Activated gamma-delta T cell (primary cell): ENCODE results near the gene RGS7.

Source experiments
- DNase-seq: peaks from one replicate; lab custom pipeline; 2025; lab: John Stamatoyannopoulos, UW

RGS7 gene

DNA sequence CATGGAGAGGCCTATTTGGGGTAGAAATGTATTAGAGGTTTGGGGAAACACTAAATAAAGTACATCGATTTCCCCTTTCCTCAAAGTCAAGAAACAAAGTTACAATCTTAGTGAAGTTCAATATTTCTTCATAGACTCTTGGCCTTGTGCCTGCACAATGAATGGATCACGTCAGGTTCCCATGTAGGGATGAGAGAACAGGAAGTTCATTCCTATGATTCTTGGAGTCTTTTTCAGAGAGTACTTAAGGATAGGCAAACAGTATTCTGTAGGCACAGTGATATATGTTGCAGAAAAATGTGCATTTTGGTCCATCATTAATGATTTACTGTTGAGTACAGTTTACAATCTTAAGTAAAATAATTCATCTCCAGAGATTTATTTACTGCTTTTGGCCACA, 275.5 kb downstream of the RGS7 start:
- DNase-seq = no peak

DNA sequence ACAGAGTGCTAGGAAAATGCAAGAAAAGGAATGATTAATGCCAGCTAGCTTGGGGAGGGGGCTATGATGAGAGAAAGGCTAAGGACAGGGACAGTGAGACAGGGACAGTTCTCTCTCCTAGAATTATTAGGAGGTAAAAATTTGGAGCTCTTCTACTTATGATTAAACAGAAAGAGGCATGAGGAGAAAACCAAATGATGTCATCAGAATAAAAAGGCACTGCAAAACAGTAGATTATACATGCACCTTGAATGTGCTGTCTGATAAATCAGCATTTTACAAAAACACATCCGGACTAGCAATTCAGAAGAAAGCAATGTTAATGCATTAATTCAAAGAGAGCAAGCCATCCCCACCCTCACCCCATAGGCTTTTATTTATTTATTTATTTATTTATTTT, 277.5 kb downstream of the RGS7 start:
- no peak for DNase-seq

DNA sequence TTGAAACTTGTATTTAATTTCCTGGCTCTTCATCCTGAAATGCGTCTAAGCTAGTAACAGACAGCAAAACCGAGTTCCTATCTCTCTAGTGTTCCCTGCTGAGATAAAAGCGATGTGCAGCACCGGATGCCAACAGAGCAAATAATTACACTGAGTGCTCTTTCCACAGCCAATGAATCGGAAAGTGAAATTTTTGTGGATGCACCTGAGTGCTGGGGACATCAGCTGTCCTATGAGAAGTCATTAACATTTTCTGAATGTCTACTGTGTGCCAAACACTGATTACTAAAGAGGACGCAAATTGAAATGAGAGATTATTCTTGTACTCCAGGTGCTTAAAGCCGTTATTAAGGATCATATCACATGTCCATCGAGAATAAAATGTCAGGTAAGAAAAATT, 278.0 kb downstream of the RGS7 start:
- no peak for DNase-seq

DNA sequence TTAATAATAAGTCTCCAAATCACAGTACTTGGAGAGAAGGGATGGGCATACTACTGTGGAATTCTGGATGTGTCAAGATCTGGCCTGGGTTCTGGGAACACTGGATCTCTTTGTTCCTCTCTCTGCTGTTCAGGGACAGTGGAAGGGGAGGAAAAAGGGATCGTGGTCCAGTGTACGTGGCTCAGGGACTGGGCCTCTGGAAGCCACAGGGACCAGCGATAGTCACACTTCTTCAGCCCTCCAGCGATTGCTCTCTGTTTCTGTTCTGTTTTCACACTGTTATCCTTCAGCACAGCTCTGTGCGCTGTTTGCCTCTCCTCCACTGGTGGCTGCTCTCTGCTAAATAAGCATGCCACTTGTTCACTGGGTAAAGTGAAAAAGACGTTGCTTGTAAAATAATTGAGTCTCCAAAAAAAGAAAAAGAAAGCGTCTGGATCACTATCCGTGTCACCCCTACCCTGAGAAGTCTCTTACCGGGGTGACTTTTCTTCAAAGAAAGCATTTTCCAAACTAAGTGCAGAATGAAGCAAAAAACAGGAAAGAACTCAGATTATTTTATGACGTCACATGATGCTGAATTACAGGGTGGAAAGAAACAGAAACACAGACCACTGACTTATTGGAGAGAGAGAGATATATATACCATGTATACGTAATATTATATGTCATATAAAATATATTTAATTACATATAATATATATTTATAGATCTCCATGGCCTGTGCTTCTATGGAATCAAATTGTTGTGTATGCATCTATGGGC, 279.4 kb downstream of the RGS7 start:
- no peak for DNase-seq

DNA sequence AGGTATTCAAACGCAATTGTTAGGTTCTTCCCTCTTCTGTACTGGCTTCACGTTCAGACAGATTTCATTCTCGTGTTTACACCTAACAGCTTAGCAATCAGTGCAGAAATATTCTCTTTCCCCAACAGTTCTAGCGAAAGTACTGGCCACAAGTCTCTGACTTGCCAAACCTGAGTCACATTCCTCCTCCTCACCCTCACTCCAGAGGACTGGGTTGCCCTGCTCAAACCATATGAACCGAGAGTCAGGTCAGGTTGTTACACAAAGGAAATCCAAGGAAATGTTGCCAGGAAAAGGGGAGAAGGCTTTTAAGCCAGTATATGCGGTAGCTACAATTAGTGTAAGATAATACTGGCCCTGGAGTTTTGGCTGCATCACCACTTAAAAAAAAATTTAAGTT, 282.5 kb downstream of the RGS7 start:
- no peak for DNase-seq

DNA sequence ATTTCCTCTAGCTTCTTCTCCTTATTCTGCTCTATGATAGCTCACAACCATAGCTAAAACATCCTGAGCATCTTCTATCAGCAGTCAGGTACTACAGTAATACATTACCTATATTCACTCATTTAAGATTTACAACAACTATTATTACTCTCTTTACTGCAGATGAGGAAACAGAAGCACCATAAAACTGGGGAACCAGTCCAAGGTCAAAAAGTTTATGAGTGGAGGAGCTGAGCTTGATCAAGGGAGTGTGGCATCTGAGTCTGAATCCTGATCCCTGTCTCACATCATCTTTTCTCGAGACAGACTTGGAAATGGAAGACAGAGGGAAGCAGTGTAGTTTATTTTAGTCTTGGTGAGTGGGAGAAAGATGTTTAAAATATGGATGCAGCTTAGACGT, 288.6 kb downstream of the RGS7 start:
- DNase-seq = no peak

DNA sequence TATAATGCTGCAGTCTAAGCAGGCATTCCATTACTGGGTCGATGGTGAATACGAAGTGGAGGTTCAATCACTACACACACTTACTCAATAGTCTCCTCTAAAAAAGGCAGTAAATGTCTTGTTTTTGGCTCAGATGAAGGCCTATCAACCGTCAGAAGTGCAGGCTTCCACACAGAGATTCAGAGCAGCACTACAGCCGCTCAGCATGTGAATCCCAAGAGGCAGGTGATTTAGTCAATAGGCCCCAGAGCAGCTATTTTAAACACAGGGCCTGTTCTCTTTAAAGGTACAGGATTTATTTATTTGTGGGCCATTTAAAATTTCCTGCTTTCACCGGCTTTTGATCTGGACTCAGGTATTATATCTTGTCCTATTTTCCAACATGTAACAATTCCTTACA, 293.7 kb downstream of the RGS7 start:
- no peak for DNase-seq

DNA sequence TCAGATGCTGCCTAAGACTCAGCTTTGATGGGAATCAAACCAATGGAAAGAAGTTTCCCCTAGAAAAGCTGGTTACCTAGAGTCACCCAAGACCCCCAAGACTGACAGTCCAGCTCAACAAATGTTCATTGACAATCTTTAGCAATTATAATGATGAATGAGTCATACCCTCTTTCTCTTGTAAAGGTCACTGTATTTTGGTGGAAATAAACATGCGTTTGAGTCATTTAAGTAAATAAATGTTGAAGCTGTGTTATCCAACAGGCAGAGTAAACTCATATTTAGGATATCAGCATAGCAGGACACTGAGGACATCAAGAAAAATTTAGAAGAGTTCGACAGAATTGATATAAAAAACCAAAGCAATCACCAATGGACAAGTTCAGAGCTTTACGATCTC, 295.9 kb downstream of the RGS7 start:
- no peak for DNase-seq

DNA sequence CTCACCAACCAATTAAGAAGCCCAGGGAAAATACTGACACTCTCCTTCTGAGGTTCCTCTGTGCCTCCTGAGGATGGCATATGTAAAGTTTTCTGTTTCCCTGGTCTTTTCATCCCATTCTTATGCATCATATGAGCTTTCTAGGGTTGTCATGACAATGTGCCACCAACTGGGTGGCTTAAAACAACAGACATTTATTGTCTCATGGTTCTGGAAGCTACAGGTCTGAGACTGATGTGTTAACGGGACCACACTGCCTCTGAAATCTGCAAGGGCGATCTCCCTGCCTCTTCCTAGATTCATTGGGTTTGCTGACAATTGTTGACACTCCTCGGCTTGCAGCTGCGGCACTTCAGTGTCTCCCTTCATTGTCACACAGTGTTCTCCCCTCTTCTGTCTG, 308.4 kb downstream of the RGS7 start:
- no peak for DNase-seq

DNA sequence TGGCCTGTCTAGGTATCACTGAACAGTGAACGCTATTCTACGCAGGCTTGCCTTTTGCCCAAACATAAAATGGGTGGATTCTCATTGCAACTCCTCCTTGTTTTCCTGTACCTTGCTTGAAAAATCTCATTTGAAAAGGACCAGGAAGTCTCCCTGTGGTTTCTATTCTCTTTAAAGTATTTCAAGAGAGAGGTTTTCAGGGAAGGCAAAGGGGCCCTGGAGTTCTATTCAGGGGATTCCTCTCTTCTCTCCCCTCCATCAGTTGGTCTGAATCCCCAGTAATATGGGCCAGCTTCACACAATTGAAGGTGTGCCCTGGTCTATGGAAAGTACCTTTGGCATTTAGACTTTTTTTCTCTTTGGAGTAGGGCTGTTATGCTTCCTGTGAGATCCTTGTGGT, 311.3 kb downstream of the RGS7 start:
- no peak for DNase-seq

DNA sequence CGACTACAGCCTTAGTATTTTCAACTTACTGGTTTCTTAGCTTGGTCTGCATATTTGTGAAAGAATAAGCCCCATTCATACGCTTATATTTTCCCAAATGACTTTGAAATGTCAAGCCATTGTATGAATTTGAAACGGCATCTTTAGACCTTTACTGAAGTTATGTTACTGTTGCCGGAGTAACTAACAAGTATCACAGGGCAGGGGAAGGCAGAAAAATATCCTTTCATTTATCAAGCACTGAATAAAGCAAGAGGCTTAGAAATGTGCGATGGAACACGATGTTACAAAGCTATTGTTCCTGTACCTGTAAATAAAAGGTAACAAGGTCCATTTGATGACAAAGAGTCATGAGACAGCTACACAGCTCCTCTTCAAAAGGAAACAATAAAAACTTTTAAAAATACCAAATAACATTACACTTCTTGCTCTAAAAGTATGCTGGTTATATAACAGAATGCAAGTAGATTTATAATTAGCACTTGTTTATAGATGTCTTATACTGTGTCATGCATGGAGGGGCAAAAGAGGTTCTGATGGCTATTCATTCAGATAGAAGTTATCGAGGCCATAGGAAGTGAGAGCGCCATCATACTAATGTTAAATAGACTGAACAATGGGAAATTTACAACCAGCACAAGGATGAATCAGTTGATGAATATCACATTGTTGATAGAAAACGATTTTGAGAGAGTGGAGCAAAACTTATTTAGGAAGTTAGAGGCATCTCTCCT, 322.6 kb downstream of the RGS7 start:
- no peak for DNase-seq

DNA sequence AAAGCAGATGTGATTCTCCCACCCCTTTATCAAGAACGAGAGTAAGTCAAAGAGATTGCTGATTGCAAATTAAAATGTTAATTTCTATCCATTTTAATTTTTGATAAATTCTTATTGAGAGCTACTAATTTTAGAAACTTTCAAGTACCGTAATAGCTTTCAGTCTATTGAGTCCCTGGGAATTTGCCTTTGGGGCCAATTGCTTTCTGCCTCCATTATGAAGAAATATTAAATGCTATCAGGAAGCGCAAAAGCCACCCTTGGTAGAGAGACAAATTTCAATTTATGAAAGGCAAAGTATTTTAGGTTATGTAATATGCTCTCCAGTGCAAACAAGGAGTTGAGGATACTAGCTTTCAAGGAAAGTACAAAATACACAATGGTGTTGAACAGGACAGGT, 332.2 kb downstream of the RGS7 start:
- no peak for DNase-seq

DNA sequence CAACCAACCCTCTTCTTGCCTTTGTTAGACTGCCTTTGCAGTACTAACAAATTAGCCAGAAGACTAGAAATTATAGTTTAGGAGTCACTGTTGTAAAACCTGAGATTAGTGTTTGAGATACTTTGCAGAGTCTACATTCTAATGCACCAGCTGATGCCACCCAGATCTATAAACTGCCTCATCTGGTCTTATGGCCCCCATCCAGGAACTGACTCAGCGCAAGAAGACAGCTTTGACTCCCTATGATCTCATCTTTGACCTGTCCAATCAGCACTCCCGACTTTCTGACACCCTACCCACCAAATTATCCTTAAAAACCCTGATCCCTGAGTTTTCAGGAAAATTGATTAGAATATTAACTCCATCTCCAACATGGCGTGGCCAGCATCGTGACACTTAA, 334.6 kb downstream of the RGS7 start:
- no peak for DNase-seq

DNA sequence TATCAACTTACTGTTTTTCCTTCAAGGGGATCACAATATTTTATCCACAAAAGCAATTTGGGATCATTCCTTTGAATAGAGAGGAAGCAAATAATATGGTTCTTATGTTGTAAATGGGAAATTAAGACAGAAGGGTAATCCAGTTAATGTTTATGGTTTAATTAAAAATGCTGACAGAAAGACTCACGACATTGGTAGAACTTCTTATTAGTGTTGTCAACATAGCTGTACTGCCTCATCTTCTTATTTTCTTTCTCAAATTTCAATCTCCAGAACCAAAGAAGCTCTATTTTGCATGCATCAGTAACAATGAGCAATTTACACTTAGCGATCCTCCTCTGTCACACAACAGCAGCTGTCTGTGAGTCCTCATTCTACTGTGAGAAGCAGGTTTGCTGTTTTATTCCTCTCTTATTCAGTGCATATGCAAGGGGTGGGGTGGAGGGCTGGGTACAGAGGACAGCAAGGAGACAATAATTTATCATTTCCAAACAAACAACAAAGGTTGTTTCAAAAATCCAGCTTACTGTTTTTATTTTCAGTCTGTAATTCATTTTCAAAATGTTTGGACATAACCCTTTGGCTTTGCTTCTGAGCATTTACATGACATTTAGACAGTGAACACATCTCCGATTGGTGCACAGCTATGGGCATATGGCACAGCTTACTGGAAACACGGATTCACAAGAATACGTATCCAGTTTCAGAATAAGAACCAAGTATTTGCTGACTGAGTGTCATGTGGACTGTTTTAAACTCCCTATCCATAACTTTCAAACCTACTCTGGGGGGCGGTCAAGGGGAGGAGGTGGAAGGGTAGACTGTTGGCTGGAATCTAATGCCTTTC, 335.9 kb downstream of the RGS7 start:
- DNase-seq = no peak

DNA sequence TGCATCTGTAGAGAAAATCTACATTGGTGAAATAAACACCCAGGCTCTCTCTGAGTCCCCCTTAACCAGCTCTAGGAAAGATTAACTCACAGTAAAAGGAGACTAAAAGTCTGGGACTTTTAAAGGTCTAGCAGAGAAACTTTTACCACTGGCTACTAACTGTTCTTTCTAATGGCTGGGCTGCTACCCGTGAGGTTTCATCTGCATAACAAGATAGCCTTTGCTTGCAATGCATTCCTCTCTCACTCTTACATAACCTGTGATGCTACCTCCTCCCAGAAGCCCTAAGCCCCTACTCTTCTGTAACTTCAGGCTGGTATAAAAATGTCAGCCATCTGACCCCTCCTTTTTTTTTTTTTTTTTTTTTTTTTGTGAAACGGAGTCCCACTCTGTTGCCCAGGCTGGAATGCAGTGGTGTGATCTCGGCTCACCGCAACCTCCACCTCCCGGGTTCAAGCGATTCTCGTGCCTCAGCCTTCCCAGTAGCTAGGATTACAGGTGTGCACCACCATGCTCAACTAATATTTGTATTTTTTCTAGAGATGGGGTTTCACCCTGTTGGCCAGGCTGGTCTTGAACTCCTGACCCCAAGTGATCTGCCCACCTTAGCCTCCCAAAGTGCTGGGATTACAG, 344.2 kb downstream of the RGS7 start:
- no peak for DNase-seq

DNA sequence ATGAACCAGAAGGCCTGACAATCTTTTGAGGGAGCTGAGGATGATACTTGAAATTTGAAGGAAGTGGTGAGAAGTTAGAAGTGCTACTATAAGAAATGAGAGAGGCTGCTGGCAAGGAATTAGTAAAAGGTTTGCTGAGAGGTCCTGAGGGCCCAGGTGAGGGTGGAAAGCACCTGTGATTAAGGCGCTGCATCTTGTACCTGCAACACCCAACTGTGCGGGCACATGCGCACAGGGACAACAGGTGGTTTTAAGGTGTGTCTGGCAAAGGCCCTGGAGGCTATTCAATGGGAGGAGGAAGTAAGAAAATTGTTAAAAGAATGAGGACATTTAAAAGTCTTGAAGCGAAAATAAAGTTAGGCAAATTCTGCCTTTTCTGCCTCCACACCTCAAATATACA, 349.3 kb downstream of the RGS7 start:
- DNase-seq = no peak

DNA sequence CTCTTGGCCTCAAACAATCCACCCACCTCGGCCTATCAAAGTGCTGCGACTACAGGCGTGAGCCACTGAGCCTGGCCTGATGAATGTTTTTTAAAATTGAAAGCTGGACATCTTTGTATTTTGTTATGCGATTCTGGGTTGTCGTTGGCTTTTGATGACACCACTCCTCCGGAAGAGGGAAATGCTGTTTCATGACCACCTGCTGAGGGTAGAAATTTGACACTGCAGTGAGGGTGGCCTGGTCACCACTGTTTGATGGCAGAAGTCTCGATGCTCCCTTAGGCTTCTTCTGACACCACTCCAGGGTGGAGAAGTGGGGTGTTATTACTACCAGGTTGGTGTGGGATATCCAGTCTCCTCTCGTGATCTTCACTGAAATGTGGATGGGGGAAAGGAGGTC, 357.2 kb downstream of the RGS7 start:
- DNase-seq = no peak

DNA sequence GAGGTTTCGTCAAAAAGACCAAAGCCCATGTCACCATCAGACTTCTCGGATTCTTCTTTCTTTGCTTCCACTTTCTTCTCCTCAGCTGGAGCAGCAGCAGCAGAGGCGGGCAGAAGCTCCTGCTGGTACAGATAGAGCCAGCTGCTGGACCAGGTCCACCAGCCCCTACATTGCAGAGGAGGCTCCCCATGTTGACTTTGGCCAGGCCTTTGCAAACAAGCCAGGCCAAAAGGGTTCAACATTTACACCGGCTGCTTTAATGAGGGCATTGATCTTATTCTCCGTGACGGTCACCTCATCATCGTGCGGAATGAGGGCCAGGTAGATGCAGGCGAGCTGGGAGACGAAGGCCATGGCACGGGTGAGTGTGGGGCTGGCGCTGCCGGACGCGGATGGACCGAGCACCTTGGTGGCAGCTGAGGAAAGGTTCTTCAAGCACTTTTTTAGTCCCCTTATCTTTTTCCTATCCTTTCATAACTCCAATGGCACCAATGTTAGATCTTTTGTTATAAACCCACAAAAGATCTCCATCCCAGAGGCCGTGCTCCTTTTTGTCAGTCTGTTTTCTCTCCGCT, 358.5 kb downstream of the RGS7 start:
- no peak for DNase-seq

DNA sequence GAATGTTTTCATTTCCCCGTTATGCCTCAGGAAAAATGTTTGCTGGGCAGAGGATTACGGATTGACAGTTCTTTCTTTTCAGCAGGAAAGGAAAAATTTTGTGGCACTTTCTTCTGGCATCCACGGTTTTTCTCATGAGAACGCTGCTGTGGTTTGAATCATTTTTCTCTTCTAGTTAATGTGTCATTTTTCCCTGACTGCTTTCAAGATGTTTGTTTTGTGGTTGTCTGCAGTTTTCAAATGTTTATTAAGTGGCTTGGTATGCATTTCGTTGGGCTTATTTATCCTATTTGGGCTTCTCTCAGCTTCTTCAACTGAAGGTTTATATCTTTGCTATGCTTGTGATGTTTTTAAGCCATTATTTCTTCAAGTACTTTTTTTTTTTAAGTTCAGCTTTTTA, 359.0 kb downstream of the RGS7 start:
- DNase-seq = no peak

DNA sequence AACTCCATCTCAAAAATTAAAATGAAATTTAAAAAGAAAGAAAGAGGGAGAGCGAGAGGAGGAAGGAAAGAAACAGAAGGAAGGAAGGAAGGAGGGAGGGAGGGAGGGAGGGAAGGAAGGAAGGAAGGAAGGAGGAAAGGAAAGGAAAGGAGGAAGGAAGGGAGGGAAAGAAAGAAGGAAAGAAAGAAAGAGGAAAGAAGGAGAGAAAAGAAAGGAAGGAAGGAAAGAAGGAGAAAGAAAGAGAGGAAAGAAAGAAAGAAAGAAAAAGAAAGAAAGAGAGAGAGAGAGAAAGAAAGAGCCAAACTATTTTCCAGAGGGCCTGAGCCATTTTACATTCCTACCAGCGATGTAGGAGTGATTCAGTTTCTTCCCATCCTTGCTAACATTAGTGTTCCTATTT, 364.0 kb downstream of the RGS7 start:
- DNase-seq = no peak

DNA sequence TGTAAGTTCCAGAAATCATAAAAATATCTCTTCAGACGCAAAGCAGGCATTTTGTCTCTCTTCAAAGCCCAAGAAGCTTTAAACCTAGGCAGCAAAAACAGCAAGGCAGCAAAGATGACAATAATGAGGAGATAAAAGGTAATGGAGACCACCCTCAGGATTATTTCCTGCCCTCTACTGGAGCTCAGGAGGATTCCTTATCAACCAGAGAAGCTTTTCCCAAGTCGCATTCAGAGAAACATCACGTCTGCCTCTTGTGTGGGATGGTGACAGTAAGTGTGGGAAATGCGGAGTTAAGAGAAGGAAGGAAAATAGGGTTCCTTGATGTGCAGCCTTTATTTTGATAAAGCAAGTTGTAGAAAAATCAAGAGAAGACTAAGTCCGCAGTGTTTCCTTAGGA, 365.8 kb downstream of the RGS7 start:
- no peak for DNase-seq

DNA sequence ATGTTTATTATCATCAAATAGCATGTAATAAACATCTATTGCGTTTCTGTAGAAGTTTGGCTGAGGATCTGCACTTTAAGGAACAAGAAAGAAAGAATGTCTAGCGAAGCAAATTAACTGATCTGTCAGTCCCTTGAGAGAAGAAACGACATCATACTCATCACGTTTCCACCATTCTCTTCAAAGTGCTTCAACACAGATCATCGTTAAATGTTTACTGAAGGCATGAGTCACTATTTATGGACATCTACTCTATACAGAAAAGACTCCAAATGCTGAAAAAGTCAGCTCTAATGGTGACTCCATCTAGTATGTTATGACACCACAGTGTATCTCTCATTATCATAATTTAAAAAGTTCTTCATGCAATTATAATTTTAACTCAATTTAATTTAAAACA, 369.1 kb downstream of the RGS7 start:
- DNase-seq = no peak
